IPS DF 6.9 (cell line): ENCODE data around the gene CCND1.

ENCODE experiments used
- DNase-seq: peaks from one replicate; pipeline ENCODE4 v3.0.0-alpha.2; 2013; ENCODE audit warnings: low read depth, low spot score
- H3K27ac ChIP-seq: one replicate; pipeline ENCODE4 v1.5.1; 2013; ENCODE audit warnings: low read length, control low read depth
- H3K27me3 ChIP-seq: 2 replicates; pipeline ENCODE4 v1.6.1; 2013; ENCODE audit warnings: mild to moderate bottlenecking, low read length; ENCODE audit not compliant: control insufficient read depth, insufficient read depth
- H3K36me3 ChIP-seq: 2 replicates; pipeline ENCODE4 v1.6.1; 2013; ENCODE audit warnings: low read length; ENCODE audit not compliant: control insufficient read depth, insufficient read depth
- H3K4me1 ChIP-seq: 2 replicates; pipeline ENCODE4 v1.6.1; 2013; ENCODE audit warnings: low read length; ENCODE audit not compliant: control insufficient read depth, insufficient read depth
- H3K4me3 ChIP-seq: 2 replicates; pipeline ENCODE4 v1.5.1; 2013; ENCODE audit warnings: mild to moderate bottlenecking, low read length
- H3K9me3 ChIP-seq: 2 replicates; pipeline ENCODE4 v1.6.1; 2013; ENCODE audit warnings: low read length, inconsistent platforms; ENCODE audit not compliant: control insufficient read depth, insufficient read depth
- WGBS: extraction: QIAGEN DNeasy Blood & Tissue Kit; methylation state at CpG from one replicate; pipeline ENCODE4 v1.1.7; 2013; ENCODE audit warnings: mixed read lengths, missing lambda C conversion rate; ENCODE audit not compliant: insufficient read length, insufficient coverage; 5-methylcytosine and 5-hydroxymethylcytosine counted together

Gene CCND1

GRCh38 chr11:69702769-69703452, 62.0 kb downstream of the CCND1 start:
- H3K27ac ChIP-seq, result no peak overlapping the region
- no CpG with 5 or more reads among the region's 45 CpGs for WGBS
- H3K36me3 ChIP-seq, result peaks cover 7% of the 10 kb centered on the region
- H3K4me1 ChIP-seq, result peaks cover 14% of the 10 kb centered on the region
- peak overlapping the region; percentile 38; the same call in 1 of the 2 replicates for H3K4me3 ChIP-seq
- no peak for DNase-seq
- H3K9me3 ChIP-seq, result no peaks in the 10 kb centered on the region
- H3K27me3 ChIP-seq, result no peaks in the 10 kb centered on the region

- peaks cover 14% of the 10 kb centered on the region for H3K4me1 ChIP-seq
- peaks cover 7% of the 10 kb centered on the region for H3K36me3 ChIP-seq
These were observed 62.5 kb downstream of the CCND1 start for GRCh38 chr11:69703453-69703767.

More at GRCh38 chr11:69703453-69703767, 62.5 kb downstream of the CCND1 start:
- H3K27me3 ChIP-seq, result no peaks in the 10 kb centered on the region
- no CpG with 5 or more reads among the region's 34 CpGs for WGBS
- no peaks in the 10 kb centered on the region for H3K9me3 ChIP-seq
- no peak for DNase-seq
- H3K27ac ChIP-seq, result no peak overlapping the region
- peak overlapping the region; percentile 38; the same call in 1 of the 2 replicates for H3K4me3 ChIP-seq
